Measurements from ENCODE around the gene ZNF432. TPM values are rescaled to one million over a fixed set of nuclear protein-coding genes. Genes with fewer than 3 reads are reported as not detected.
"Not testable (repeated sequence)": the region's sequence is repeated elsewhere in the genome, so short reads cannot be mapped to it uniquely, and the experiment has no call there.

Gene ZNF432
- total RNA-seq, 1 donor from 2014 or later: 22.9 TPM

GRCh38 chr19:52069653-52070052 lies 21.0 kb upstream of the ZNF432 start:
- Histone ChIP-seq H2AFZ (ENCODE audit: low read depth, low read length) (no peak overlapping the region), H3K4me1 (ENCODE audit: insufficient read depth, low read length) (no peaks in the 10 kb centered on the region), H4K20me1 (ENCODE audit: insufficient read depth, low read length) (peaks cover 13% of the 10 kb centered on the region), H3K79me2 (ENCODE audit: insufficient read depth, low read length) (peaks cover 35% of the 10 kb centered on the region), H3K9me3 (ENCODE audit: insufficient read depth, low read depth, low read length) (peaks cover 60% of the 10 kb centered on the region), H3K4me3 (ENCODE audit: insufficient read depth, low read depth, low read length) (no peak overlapping the region), H3K36me3 (ENCODE audit: insufficient read depth, low read length) (peaks cover 44% of the 10 kb centered on the region), H3K27ac (ENCODE audit: low read depth, low read length) (no peak overlapping the region), H3K9ac (ENCODE audit: low read length) (no peak overlapping the region), H3K27me3 (ENCODE audit: insufficient read depth, low read length) (no peaks in the 10 kb centered on the region), H3K4me2 (ENCODE audit: low read length) (no peak overlapping the region)
- peaks cover 89% of the 10 kb centered on the region for H3K36me3 Mint-ChIP-seq (ENCODE audit: low read depth, unreplicated experiment)
- H3K4me1 Mint-ChIP-seq (ENCODE audit: low read depth, unreplicated experiment): no peaks in the 10 kb centered on the region
- no peaks in the 10 kb centered on the region for H3K27me3 Mint-ChIP-seq (ENCODE audit: low read depth, unreplicated experiment)
- peaks cover 79% of the 10 kb centered on the region for H3K9me3 Mint-ChIP-seq (ENCODE audit: unreplicated experiment)
- DNase-seq (ENCODE audit: low read depth): no peak
- H3K27ac Mint-ChIP-seq (ENCODE audit: unreplicated experiment): no peak overlapping the region
- FAIRE-seq: no peak
- no peak overlapping the region for H3K4me3 Mint-ChIP-seq (ENCODE audit: unreplicated experiment)
- no peak for TF ChIP-seq EZH2 (IDR thresholded peaks at IDR 0.05; ENCODE audit: insufficient read depth, low read length)
- TF ChIP-seq CTCF (IDR thresholded peaks at IDR 0.05; ENCODE audit: insufficient read depth, low read depth, low read length): no peak

DNA sequence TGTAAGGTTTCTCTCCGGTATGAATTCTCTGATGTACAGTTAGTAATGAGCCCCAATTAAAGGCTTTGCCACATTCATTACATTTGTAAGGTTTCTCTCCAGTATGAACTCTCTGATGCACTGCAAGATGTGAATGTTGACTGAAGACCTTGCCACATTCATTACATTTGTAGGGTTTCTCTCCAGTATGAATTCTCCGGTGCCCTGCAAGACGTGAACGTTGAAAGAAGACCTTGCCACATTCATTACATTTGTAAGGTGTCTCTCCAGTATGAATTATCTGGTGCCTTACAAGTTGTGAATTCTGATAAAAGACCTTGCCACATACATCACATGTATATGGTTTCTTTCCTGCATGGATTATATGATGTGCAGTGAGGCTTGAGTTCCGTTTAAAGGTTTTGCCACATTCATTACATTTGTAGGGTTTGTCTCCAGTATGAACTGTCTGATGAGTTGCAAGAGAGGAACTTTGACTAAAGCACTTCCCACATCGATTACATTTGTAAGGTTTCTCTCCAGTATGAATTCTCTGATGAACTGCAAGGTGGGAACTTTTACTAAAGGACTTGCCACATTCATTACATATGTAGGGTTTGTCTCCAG lies 17.7 kb upstream of the ZNF432 start:
- TF ChIP-seq EZH2 (IDR thresholded peaks at IDR 0.05; ENCODE audit: insufficient read depth, low read length) (no peak), CTCF (IDR thresholded peaks at IDR 0.05; ENCODE audit: insufficient read depth, low read depth, low read length) (no peak)
- no peak overlapping the region for H3K4me3 ChIP-seq (ENCODE audit: insufficient read depth, low read depth, low read length)
- Mint-ChIP-seq H3K36me3 (ENCODE audit: low read depth, unreplicated experiment) (peaks cover 88% of the 10 kb centered on the region), H3K27me3 (ENCODE audit: low read depth, unreplicated experiment) (no peaks in the 10 kb centered on the region), H3K4me1 (ENCODE audit: low read depth, unreplicated experiment) (no peaks in the 10 kb centered on the region), H3K27ac (ENCODE audit: unreplicated experiment) (no peak overlapping the region), H3K4me3 (ENCODE audit: unreplicated experiment) (no peak overlapping the region), H3K9me3 (ENCODE audit: unreplicated experiment) (peaks cover 87% of the 10 kb centered on the region)
- H3K9me3 ChIP-seq (ENCODE audit: insufficient read depth, low read depth, low read length): peaks cover 75% of the 10 kb centered on the region
- no peak overlapping the region for H3K4me2 ChIP-seq (ENCODE audit: low read length)
- peaks cover 28% of the 10 kb centered on the region for H3K79me2 ChIP-seq (ENCODE audit: insufficient read depth, low read length)
- H3K4me1 ChIP-seq (ENCODE audit: insufficient read depth, low read length): no peaks in the 10 kb centered on the region
- no peak overlapping the region for H3K27ac ChIP-seq (ENCODE audit: low read depth, low read length)
- FAIRE-seq (no peak), DNase-seq (ENCODE audit: low read depth) (no peak)
- peaks cover 46% of the 10 kb centered on the region for H3K36me3 ChIP-seq (ENCODE audit: insufficient read depth, low read length)
- no peak overlapping the region for H3K9ac ChIP-seq (ENCODE audit: low read length)
- H3K27me3 ChIP-seq (ENCODE audit: insufficient read depth, low read length): no peaks in the 10 kb centered on the region
- H4K20me1 ChIP-seq (ENCODE audit: insufficient read depth, low read length): peaks cover 17% of the 10 kb centered on the region
- no peak overlapping the region for H2AFZ ChIP-seq (ENCODE audit: low read depth, low read length)

GRCh38 chr19:52065399-52065798 lies 16.8 kb upstream of the ZNF432 start:
- no peak overlapping the region for H3K4me3 ChIP-seq (ENCODE audit: insufficient read depth, low read depth, low read length)
- H2AFZ ChIP-seq (ENCODE audit: low read depth, low read length): no peak overlapping the region
- peaks cover 87% of the 10 kb centered on the region for H3K36me3 Mint-ChIP-seq (ENCODE audit: low read depth, unreplicated experiment)
- TF ChIP-seq EZH2 (IDR thresholded peaks at IDR 0.05; ENCODE audit: insufficient read depth, low read length) (no peak), CTCF (IDR thresholded peaks at IDR 0.05; ENCODE audit: insufficient read depth, low read depth, low read length) (no peak)
- no peak overlapping the region for H3K4me3 Mint-ChIP-seq (ENCODE audit: unreplicated experiment)
- H3K79me2 ChIP-seq (ENCODE audit: insufficient read depth, low read length): peaks cover 23% of the 10 kb centered on the region
- FAIRE-seq: no peak
- peaks cover 9% of the 10 kb centered on the region for H4K20me1 ChIP-seq (ENCODE audit: insufficient read depth, low read length)
- H3K36me3 ChIP-seq (ENCODE audit: insufficient read depth, low read length): peaks cover 45% of the 10 kb centered on the region
- H3K27me3 Mint-ChIP-seq (ENCODE audit: low read depth, unreplicated experiment): no peaks in the 10 kb centered on the region
- H3K27ac ChIP-seq (ENCODE audit: low read depth, low read length): no peak overlapping the region
- H3K27ac Mint-ChIP-seq (ENCODE audit: unreplicated experiment): no peak overlapping the region
- H3K27me3 ChIP-seq (ENCODE audit: insufficient read depth, low read length): no peaks in the 10 kb centered on the region
- peaks cover 87% of the 10 kb centered on the region for H3K9me3 Mint-ChIP-seq (ENCODE audit: unreplicated experiment)
- no peak for DNase-seq (ENCODE audit: low read depth)
- no peak overlapping the region for H3K9ac ChIP-seq (ENCODE audit: low read length)
- H3K4me1 ChIP-seq (ENCODE audit: insufficient read depth, low read length): no peaks in the 10 kb centered on the region
- H3K9me3 ChIP-seq (ENCODE audit: insufficient read depth, low read depth, low read length): peaks cover 74% of the 10 kb centered on the region
- H3K4me1 Mint-ChIP-seq (ENCODE audit: low read depth, unreplicated experiment): no peaks in the 10 kb centered on the region
- no peak overlapping the region for H3K4me2 ChIP-seq (ENCODE audit: low read length)

- peaks cover 72% of the 10 kb centered on the region for H3K9me3 Mint-ChIP-seq (ENCODE audit: unreplicated experiment)
- not testable (repeated sequence) for H2AFZ ChIP-seq (ENCODE audit: low read depth, low read length); H3K27ac ChIP-seq (ENCODE audit: low read depth, low read length); H3K27ac Mint-ChIP-seq (ENCODE audit: unreplicated experiment); H3K4me2 ChIP-seq (ENCODE audit: low read length); H3K79me2 ChIP-seq (ENCODE audit: insufficient read depth, low read length); H3K27me3 Mint-ChIP-seq (ENCODE audit: low read depth, unreplicated experiment); H3K4me3 Mint-ChIP-seq (ENCODE audit: unreplicated experiment); H3K27me3 ChIP-seq (ENCODE audit: insufficient read depth, low read length); FAIRE-seq; DNase-seq (ENCODE audit: low read depth); H3K4me1 Mint-ChIP-seq (ENCODE audit: low read depth, unreplicated experiment); H4K20me1 ChIP-seq (ENCODE audit: insufficient read depth, low read length); H3K4me3 ChIP-seq (ENCODE audit: insufficient read depth, low read depth, low read length); H3K4me1 ChIP-seq (ENCODE audit: insufficient read depth, low read length); H3K36me3 ChIP-seq (ENCODE audit: insufficient read depth, low read length); H3K9ac ChIP-seq (ENCODE audit: low read length)
- H3K9me3 ChIP-seq (ENCODE audit: insufficient read depth, low read depth, low read length): peaks cover 15% of the 10 kb centered on the region
- peaks cover 60% of the 10 kb centered on the region for H3K36me3 Mint-ChIP-seq (ENCODE audit: low read depth, unreplicated experiment)
These were observed 7.8 kb upstream of the ZNF432 start for GRCh38 chr19:52056480-52056879.
